SK-N-SH (cell line): ENCODE data around the gene COL4A2. TPM values are rescaled to one million over a fixed set of nuclear protein-coding genes. Genes with fewer than 3 reads are reported as not detected.

Source experiments
- CTCF ChIA-PET: fragments of 300-600, 350-600 bp; formaldehyde crosslinking; extraction: SDS; loops from one replicate; lab custom pipeline; 2021; lab: Yijun Ruan, JAX
- POLR2A ChIA-PET: fragments of 350-600 bp; sonication (Branson Sonifier 250); formaldehyde crosslinking; extraction: SDS; loops from one replicate; lab custom pipeline; 2020; ENCODE audit warnings: antibody characterized with exemption, inconsistent platforms; lab: Yijun Ruan, JAX
- DNase-seq: peaks from one replicate; pipeline ENCODE4 v3.0.0; 2012
- H2AFZ ChIP-seq: fragments of 200-600 bp; sonication (generic); 2 replicates; pipeline ENCODE4 v1.8.1; 2016; ENCODE audit warnings: antibody characterized with exemption, mild to moderate bottlenecking, low read depth
- H3F3A ChIP-seq: fragments of 200-600 bp; sonication (generic); replicated peaks from 2 replicates; pipeline ENCODE3; 2016; ENCODE audit warnings: antibody characterized with exemption, mild to moderate bottlenecking; ENCODE audit not compliant: insufficient read depth
- H3K27ac ChIP-seq, 2 experiments: fragments of 200-500 bp in 1 of 2; fragments of 200-600 bp in 1 of 2; sonication (Bioruptor generic) in 1 of 2; sonication (generic), shearing (Covaris generic) in 1 of 2; 2 replicates each; pipeline versions ENCODE4 v1.5.1 to v1.6.1; 2014 to 2016; ENCODE audit warnings: low read depth in 2 of 2, inconsistent platforms in 1 of 2, low read length in 1 of 2, mild to moderate bottlenecking in 1 of 2, mixed read lengths in 1 of 2
- H3K27me3 ChIP-seq: fragments of 200-600 bp; sonication (generic), shearing (Covaris generic); 2 replicates; pipeline ENCODE4 v1.6.1; 2016; ENCODE audit warnings: mixed run types; ENCODE audit not compliant: insufficient read depth
- H3K36me3 ChIP-seq, 2 experiments: fragments of 200-500 bp in 1 of 2; fragments of 200-600 bp in 1 of 2; sonication (Bioruptor generic) in 1 of 2; sonication (generic) in 1 of 2; replicated peaks in 1 of 2; 2 replicates each; pipeline versions ENCODE3 to v1.5.1; 2014 to 2016; ENCODE audit warnings: low read length in 1 of 2, mild to moderate bottlenecking in 1 of 2; ENCODE audit not compliant: insufficient read depth in 2 of 2, control insufficient read depth in 1 of 2
- H3K4me1 ChIP-seq, 2 experiments: fragments of 200-500 bp in 1 of 2; fragments of 200-600 bp in 1 of 2; sonication (Bioruptor generic) in 1 of 2; sonication (generic), shearing (Covaris generic) in 1 of 2; 2 replicates each; pipeline versions ENCODE4 v1.5.1 to v1.6.1; 2014 to 2016; ENCODE audit warnings: low read depth in 1 of 2, low read length in 1 of 2, mixed run types in 1 of 2; ENCODE audit not compliant: insufficient read depth in 2 of 2, control insufficient read depth in 1 of 2
- H3K4me2 ChIP-seq: fragments of 200-600 bp; sonication (generic), shearing (Covaris generic); 2 replicates; pipeline ENCODE4 v1.6.1; 2017; ENCODE audit warnings: mixed run types
- H3K4me3 ChIP-seq, 2 experiments: fragments of 200-500 bp in 1 of 2; fragments of 200-600 bp in 1 of 2; sonication (Bioruptor generic) in 1 of 2; sonication (generic), shearing (Covaris generic) in 1 of 2; 2 replicates each; pipeline versions ENCODE4 v1.5.1 to v1.8.1; 2014 to 2016; ENCODE audit warnings: low read depth in 2 of 2, inconsistent platforms in 1 of 2, low read length in 1 of 2, mild to moderate bottlenecking in 1 of 2, mixed read lengths in 1 of 2, moderate library complexity in 1 of 2
- H3K79me2 ChIP-seq: fragments of 200-600 bp; sonication (generic); 2 replicates; pipeline ENCODE4 v1.8.1; 2017; ENCODE audit warnings: mild to moderate bottlenecking; ENCODE audit not compliant: insufficient read depth
- H3K9ac ChIP-seq: fragments of 200-600 bp; sonication (generic); 2 replicates; pipeline ENCODE4 v1.6.1; 2017; ENCODE audit warnings: mixed run types
- H3K9me2 ChIP-seq: fragments of 200-600 bp; sonication (generic); 2 replicates; pipeline ENCODE4 v1.6.1; 2017; ENCODE audit warnings: mixed run types
- H3K9me3 ChIP-seq: fragments of 200-600 bp; sonication (generic); 2 replicates; pipeline ENCODE4 v1.6.1; 2017; ENCODE audit warnings: mixed run types, mild to moderate bottlenecking, moderate library complexity
- H4K20me1 ChIP-seq: fragments of 200-600 bp; sonication (generic); 2 replicates; pipeline ENCODE4 v1.6.1; 2017; ENCODE audit warnings: mild to moderate bottlenecking, mixed run types; ENCODE audit not compliant: insufficient read depth
- CHD2 ChIP-seq: fragments of 150-350 bp; IDR thresholded peaks from 2 replicates; pipeline ENCODE4 v1.6.1; 2018; ENCODE audit warnings: low read length; ENCODE audit not compliant: partially characterized antibody
- ELF1 ChIP-seq: IDR thresholded peaks from 2 replicates; pipeline ENCODE4 v1.4.0; 2012
- EP300 ChIP-seq, 2 experiments: IDR thresholded peaks; 2 replicates each; pipeline versions ENCODE4 v1.4.0 to v1.6.1; 2012; ENCODE audit warnings: borderline replicate concordance in 1 of 2, low read depth in 1 of 2, low read length in 1 of 2
- FOSL2 ChIP-seq: IDR thresholded peaks from 2 replicates; pipeline ENCODE4 v1.4.0; 2012; ENCODE audit warnings: low read depth, mild to moderate bottlenecking, moderate library complexity, borderline replicate concordance
- IRF3 ChIP-seq: fragments of 150-350 bp; IDR thresholded peaks from 2 replicates; pipeline ENCODE4 v1.6.1; 2016; ENCODE audit warnings: mild to moderate bottlenecking, low read depth, low read length
- JUND ChIP-seq: IDR thresholded peaks from 2 replicates; pipeline ENCODE4 v1.4.0; 2012
- NRF1 ChIP-seq: IDR thresholded peaks from 2 replicates; pipeline ENCODE4 v1.6.1; 2012; ENCODE audit warnings: low read depth, mild to moderate bottlenecking, low read length
- RAD21 ChIP-seq: IDR thresholded peaks from 2 replicates; pipeline ENCODE4 v1.6.1; 2012; ENCODE audit warnings: mild to moderate bottlenecking, low read length
- RCOR1 ChIP-seq: fragments of 150-350 bp; IDR thresholded peaks from 2 replicates; pipeline ENCODE4 v1.6.1; 2017; ENCODE audit warnings: antibody characterized with exemption, low read length
- REST ChIP-seq: IDR thresholded peaks from 2 replicates; pipeline ENCODE4 v1.6.1; 2012; ENCODE audit warnings: mild to moderate bottlenecking, low read depth, low read length, moderate library complexity
- SMC3 ChIP-seq: IDR thresholded peaks from 2 replicates; pipeline ENCODE4 v1.6.1; 2012; ENCODE audit warnings: low read depth, low read length, improper control_type of control experiment
- TAF1 ChIP-seq: IDR thresholded peaks from 2 replicates; pipeline ENCODE4 v1.6.1; 2012; ENCODE audit warnings: low read depth, mild to moderate bottlenecking, low read length, moderate library complexity, borderline replicate concordance
- TEAD4 ChIP-seq: IDR thresholded peaks from 2 replicates; pipeline ENCODE4 v1.4.0; 2012; ENCODE audit warnings: mild to moderate bottlenecking, borderline replicate concordance; ENCODE audit not compliant: insufficient read depth
- USF2 ChIP-seq: fragments of 150-350 bp; IDR thresholded peaks from 2 replicates; pipeline ENCODE4 v1.6.1; 2017; ENCODE audit warnings: antibody characterized with exemption, low read length, low read depth, borderline replicate concordance
- WGBS: methylation state at CpG from one replicate; pipeline ENCODE4 v1.1.6; 2017; ENCODE audit warnings: low lambda C conversion rate; 5-methylcytosine and 5-hydroxymethylcytosine counted together
- polyA plus RNA-seq, 3 experiments: library from polyadenylated mRNA; depleted of rRNA; stranded (reverse); fragments of >200 nt; gene quantifications; 2 replicates each; pipeline ENCODE4 v1.2.3, GENCODE V29; 2012
- TF ChIP-seq, protein P1 (sequence below): fragments of 200-600 bp; sonication (generic); IDR thresholded peaks from 2 replicates; pipeline ENCODE4 v1.6.1; 2017; ENCODE audit warnings: antibody characterized with exemption, mild to moderate bottlenecking, moderate library complexity

Gene COL4A2
- polyA plus RNA-seq, 1 of the 3 experiments (the other 2 are of a cell fraction), result 137 TPM

DNA sequence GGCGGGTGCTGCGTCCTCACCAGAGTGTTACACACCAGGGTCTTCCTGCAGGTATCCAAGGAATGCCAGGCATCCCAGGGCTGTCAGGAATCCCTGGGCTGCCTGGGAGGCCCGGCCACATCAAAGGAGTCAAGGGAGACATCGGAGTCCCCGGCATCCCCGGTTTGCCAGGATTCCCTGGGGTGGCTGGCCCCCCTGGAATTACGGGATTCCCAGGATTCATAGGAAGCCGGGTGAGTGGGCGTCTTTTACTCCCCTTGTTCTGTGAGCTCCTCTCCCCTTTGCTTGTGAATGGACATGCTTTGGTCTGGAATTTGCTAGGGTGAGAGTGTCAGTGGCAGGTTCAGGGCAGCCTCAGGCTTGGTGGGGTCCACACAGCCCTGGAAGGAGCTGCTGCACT, 178.5 kb downstream of the COL4A2 start:
- H3K36me3 ChIP-seq, result peaks cover 19 to 29% of the 10 kb centered on the region in 2 experiments
- ChIA-PET CTCF (no interaction called here), POLR2A (no interaction called here)
- no peaks in the 10 kb centered on the region for H3K4me1 ChIP-seq
- H3K9me2 ChIP-seq, result no peaks in the 10 kb centered on the region
- H3K9ac ChIP-seq, result no peak overlapping the region
- DNase-seq, result no peak
- H3K4me3 ChIP-seq, result no peak overlapping the region
- no peak overlapping the region for H3K4me2 ChIP-seq
- no peaks in the 10 kb centered on the region for H3K27me3 ChIP-seq
- H3K27ac ChIP-seq, result no peak overlapping the region
- WGBS, result 75% methylated on average over 6 of the region's 9 CpGs
- H2AFZ ChIP-seq, result no peak overlapping the region
- H3K79me2 ChIP-seq, result no peaks in the 10 kb centered on the region
- H3K9me3 ChIP-seq, result no peaks in the 10 kb centered on the region
- TF ChIP-seq TAF1 (no peak), REST (no peak), JUND (no peak), RCOR1 (no peak), EP300 (IDR thresholded peaks at IDR 0.05; ENCODE audit: borderline replicate concordance in 1 of 2, low read depth in 1 of 2, low read length in 1 of 2) (no peak), ELF1 (no peak), TEAD4 (no peak), RAD21 (no peak), FOSL2 (no peak), SMC3 (no peak), CHD2 (no peak), NRF1 (no peak), USF2 (no peak), IRF3 (no peak)
- TF ChIP-seq, protein P1, sequence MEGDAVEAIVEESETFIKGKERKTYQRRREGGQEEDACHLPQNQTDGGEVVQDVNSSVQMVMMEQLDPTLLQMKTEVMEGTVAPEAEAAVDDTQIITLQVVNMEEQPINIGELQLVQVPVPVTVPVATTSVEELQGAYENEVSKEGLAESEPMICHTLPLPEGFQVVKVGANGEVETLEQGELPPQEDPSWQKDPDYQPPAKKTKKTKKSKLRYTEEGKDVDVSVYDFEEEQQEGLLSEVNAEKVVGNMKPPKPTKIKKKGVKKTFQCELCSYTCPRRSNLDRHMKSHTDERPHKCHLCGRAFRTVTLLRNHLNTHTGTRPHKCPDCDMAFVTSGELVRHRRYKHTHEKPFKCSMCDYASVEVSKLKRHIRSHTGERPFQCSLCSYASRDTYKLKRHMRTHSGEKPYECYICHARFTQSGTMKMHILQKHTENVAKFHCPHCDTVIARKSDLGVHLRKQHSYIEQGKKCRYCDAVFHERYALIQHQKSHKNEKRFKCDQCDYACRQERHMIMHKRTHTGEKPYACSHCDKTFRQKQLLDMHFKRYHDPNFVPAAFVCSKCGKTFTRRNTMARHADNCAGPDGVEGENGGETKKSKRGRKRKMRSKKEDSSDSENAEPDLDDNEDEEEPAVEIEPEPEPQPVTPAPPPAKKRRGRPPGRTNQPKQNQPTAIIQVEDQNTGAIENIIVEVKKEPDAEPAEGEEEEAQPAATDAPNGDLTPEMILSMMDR, result no peak
- H4K20me1 ChIP-seq, result no peaks in the 10 kb centered on the region
- peaks cover 4% of the 10 kb centered on the region for H3F3A ChIP-seq
